ENCODE measurements around the gene PRXL2C.
"Not testable (repeated sequence)": the region's sequence is repeated elsewhere in the genome, so short reads cannot be mapped to it uniquely, and the experiment has no call there.

The PRXL2C gene

GRCh38 chr9:96615411-96615810 lies 39.7 kb downstream of the PRXL2C start:
- no peak overlapping the region for H3K4me2 ChIP-seq
- H3K27me3 ChIP-seq (ENCODE audit: insufficient read depth, low read depth) = no peaks in the 10 kb centered on the region
- no peak overlapping the region for H3K9ac ChIP-seq
- no peaks in the 10 kb centered on the region for H3K36me3 ChIP-seq (ENCODE audit: insufficient read depth)
- no peaks in the 10 kb centered on the region for H3K79me2 ChIP-seq (ENCODE audit: insufficient read depth, low read depth)
- TF ChIP-seq CTCF (conservative IDR thresholded peaks at IDR 0.05; ENCODE audit: low read depth, low read length) = no peak
- no peak overlapping the region for H2AFZ ChIP-seq (ENCODE audit: low read depth)
- no peak overlapping the region for H3K4me3 ChIP-seq (IDR thresholded peaks at IDR 0.05; ENCODE audit: insufficient read depth, low read depth, low read length)
- no peak overlapping the region for H3K27ac ChIP-seq
- no peaks in the 10 kb centered on the region for H4K20me1 ChIP-seq (ENCODE audit: insufficient read depth)
- no peaks in the 10 kb centered on the region for H3K4me1 ChIP-seq (ENCODE audit: low read depth, poor library complexity, severe bottlenecking)

- H3K4me2 ChIP-seq; H4K20me1 ChIP-seq (ENCODE audit: insufficient read depth); H3K9ac ChIP-seq; H3K4me1 ChIP-seq (ENCODE audit: low read depth, poor library complexity, severe bottlenecking); H3K4me3 ChIP-seq (IDR thresholded peaks at IDR 0.05; ENCODE audit: insufficient read depth, low read depth, low read length); H3K27ac ChIP-seq; H3K79me2 ChIP-seq (ENCODE audit: insufficient read depth, low read depth); H2AFZ ChIP-seq (ENCODE audit: low read depth); H3K27me3 ChIP-seq (ENCODE audit: insufficient read depth, low read depth); H3K36me3 ChIP-seq (ENCODE audit: insufficient read depth): not testable (repeated sequence)
Observed at GRCh38 chr9:96614664-96615063, 40.5 kb downstream of the PRXL2C start.

GRCh38 chr9:96612966-96613589 lies 42.0 kb downstream of the PRXL2C start:
- no peak overlapping the region for H2AFZ ChIP-seq (ENCODE audit: low read depth)
- no peaks in the 10 kb centered on the region for H3K4me1 ChIP-seq (ENCODE audit: low read depth, poor library complexity, severe bottlenecking)
- no peaks in the 10 kb centered on the region; the same call in 1 of the 2 replicates for H3K27me3 ChIP-seq (ENCODE audit: insufficient read depth, low read depth)
- H3K4me3 ChIP-seq (IDR thresholded peaks at IDR 0.05; ENCODE audit: insufficient read depth, low read depth, low read length) = no peak overlapping the region
- no peak for TF ChIP-seq CTCF (conservative IDR thresholded peaks at IDR 0.05; ENCODE audit: low read depth, low read length)
- H3K36me3 ChIP-seq (ENCODE audit: insufficient read depth) = no peaks in the 10 kb centered on the region
- H3K4me2 ChIP-seq = no peak overlapping the region
- H3K9ac ChIP-seq = no peak overlapping the region
- H3K27ac ChIP-seq = no peak overlapping the region
- H3K79me2 ChIP-seq (ENCODE audit: insufficient read depth, low read depth) = no peaks in the 10 kb centered on the region
- no peaks in the 10 kb centered on the region for H4K20me1 ChIP-seq (ENCODE audit: insufficient read depth)

DNA sequence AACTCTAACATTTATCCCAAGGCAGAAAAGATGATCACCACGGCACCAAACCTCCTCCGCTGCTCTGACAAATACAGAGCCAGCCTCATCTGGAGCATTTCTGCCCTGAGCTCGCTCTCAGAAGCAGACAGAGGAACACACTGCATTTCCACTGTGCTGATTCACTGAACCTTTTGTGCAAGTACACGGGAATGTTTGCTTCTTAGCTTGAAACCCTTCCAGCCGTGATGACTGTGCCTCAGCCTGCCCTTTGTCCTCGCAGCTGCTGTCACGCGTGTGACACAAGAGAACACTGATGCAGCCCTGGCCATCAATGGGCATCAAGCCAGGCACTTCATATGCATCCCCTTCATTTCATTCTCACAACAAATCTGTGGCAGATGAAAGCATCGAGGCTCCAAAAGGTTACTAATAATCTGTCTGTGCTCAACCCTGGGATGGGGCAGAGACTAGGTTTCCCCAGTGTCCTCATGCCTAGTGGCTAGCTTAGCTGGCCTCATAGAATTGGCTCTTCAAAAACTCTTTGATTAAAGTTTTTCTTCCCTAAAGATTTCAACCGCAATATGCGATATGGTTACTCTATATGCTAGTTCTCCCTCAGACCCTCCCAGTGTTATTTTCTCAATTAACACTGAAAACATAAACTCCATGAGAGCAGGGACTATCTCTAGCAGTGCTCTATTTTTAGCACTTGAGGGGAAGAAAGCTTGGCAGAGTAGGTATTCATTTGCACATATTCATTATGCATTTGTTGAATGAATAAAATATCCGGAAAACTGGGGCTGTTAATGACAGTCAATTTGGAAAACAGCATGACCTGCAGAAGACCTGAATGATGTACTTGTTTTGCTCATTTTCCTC lies 42.8 kb downstream of the PRXL2C start:
- Histone ChIP-seq H3K4me3 (IDR thresholded peaks at IDR 0.05; ENCODE audit: insufficient read depth, low read depth, low read length) (no peak overlapping the region), H3K36me3 (ENCODE audit: insufficient read depth) (no peaks in the 10 kb centered on the region), H3K79me2 (ENCODE audit: insufficient read depth, low read depth) (no peaks in the 10 kb centered on the region), H3K27me3 (ENCODE audit: insufficient read depth, low read depth) (no peaks in the 10 kb centered on the region; the same call in 1 of the 2 replicates), H3K4me1 (ENCODE audit: low read depth, poor library complexity, severe bottlenecking) (no peaks in the 10 kb centered on the region), H3K27ac (no peak overlapping the region), H3K9ac (no peak overlapping the region), H2AFZ (ENCODE audit: low read depth) (no peak overlapping the region), H4K20me1 (ENCODE audit: insufficient read depth) (no peaks in the 10 kb centered on the region), H3K4me2 (no peak overlapping the region)
- no peak for TF ChIP-seq CTCF (conservative IDR thresholded peaks at IDR 0.05; ENCODE audit: low read depth, low read length)

DNA sequence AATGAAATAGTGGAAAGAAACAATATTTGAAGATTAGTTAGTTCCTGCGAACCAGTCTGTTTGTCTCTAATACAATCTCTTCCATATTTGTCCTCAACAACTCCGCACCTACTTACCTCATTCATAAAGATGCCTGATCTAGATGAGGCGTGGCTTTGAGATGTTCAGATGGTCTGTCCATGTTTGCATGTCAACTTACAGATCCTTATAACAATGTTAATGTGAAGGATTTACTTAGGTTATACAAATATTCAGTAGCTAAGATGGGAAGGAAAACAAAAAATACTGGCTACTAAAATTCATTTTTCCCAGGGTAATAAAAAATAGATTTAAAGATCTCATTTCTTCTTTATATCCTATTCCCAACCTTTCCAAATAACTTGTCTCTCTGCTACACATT lies 43.8 kb downstream of the PRXL2C start:
- Histone ChIP-seq H2AFZ (ENCODE audit: low read depth) (no peak overlapping the region), H3K27me3 (ENCODE audit: insufficient read depth, low read depth) (no peaks in the 10 kb centered on the region; the same call in 1 of the 2 replicates), H3K36me3 (ENCODE audit: insufficient read depth) (no peaks in the 10 kb centered on the region), H3K9ac (no peak overlapping the region), H3K4me3 (IDR thresholded peaks at IDR 0.05; ENCODE audit: insufficient read depth, low read depth, low read length) (no peak overlapping the region), H3K79me2 (ENCODE audit: insufficient read depth, low read depth) (no peaks in the 10 kb centered on the region), H3K27ac (no peak overlapping the region), H3K4me1 (ENCODE audit: low read depth, poor library complexity, severe bottlenecking) (no peaks in the 10 kb centered on the region), H3K4me2 (no peak overlapping the region), H4K20me1 (ENCODE audit: insufficient read depth) (no peaks in the 10 kb centered on the region)
- no peak for TF ChIP-seq CTCF (conservative IDR thresholded peaks at IDR 0.05; ENCODE audit: low read depth, low read length)

Data from KMS-11 (cell line).